Panc1 (cell line): ENCODE data around the gene IL37. TPM values are rescaled to one million over a fixed set of nuclear protein-coding genes. Genes with fewer than 3 reads are reported as not detected.

Experiments used
- ATAC-seq: fragments of 200-7000 bp; cut with Tn5 transposase; 2 replicates; pipeline ENCODE4 v1.9.1; 2020; ENCODE audit warnings: mild to moderate bottlenecking, moderate library complexity
- BruUV-seq: library from RNA; stranded (reverse); fragments of 400-500 nt; replicated peaks from 2 replicates; lab custom pipeline; 2021; lab: Mats Ljungman, UMichigan
- CTCF ChIA-PET: fragments of 300-600 bp; sonication (Branson Sonifier 250); formaldehyde crosslinking; loops from one replicate; lab custom pipeline; 2022; ENCODE audit warnings: antibody characterized with exemption; lab: Charles Lee
- POLR2A ChIA-PET: fragments of 300-600 bp; sonication (Branson Sonifier 250); formaldehyde crosslinking; loops from one replicate; lab custom pipeline; 2022; ENCODE audit warnings: antibody characterized with exemption; lab: Charles Lee
- DNase-seq: peaks from one replicate; pipeline ENCODE4 v3.0.0-alpha.2; 2010; ENCODE audit warnings: low read depth, low spot score
- H3K27ac ChIP-seq: 2 replicates; pipeline ENCODE4 v1.5.1; 2011; ENCODE audit warnings: mild to moderate bottlenecking, low read length, inconsistent platforms
- H3K27me3 ChIP-seq: fragments of 200-500 bp; sonication (Bioruptor generic); 2 replicates; pipeline ENCODE4 v1.6.0; 2014; ENCODE audit warnings: low read length, inconsistent platforms; ENCODE audit not compliant: control insufficient read depth, insufficient read depth
- H3K36me3 ChIP-seq: fragments of 200-500 bp; sonication (Bioruptor generic); 2 replicates; pipeline ENCODE4 v1.5.1; 2014; ENCODE audit warnings: inconsistent platforms, mild to moderate bottlenecking, low read length, moderate library complexity; ENCODE audit not compliant: control insufficient read depth, insufficient read depth
- H3K4me1 ChIP-seq: 2 replicates; pipeline ENCODE4 v1.5.1; 2011; ENCODE audit warnings: inconsistent platforms, mild to moderate bottlenecking, low read length, moderate library complexity; ENCODE audit not compliant: control insufficient read depth, insufficient read depth
- H3K4me3 ChIP-seq, 2 experiments: 2 replicates each; pipeline ENCODE4 v1.5.1; 2011 to 2012; ENCODE audit warnings: low read depth in 2 of 2, low read length in 2 of 2, mild to moderate bottlenecking in 2 of 2, inconsistent platforms in 1 of 2, moderate library complexity in 1 of 2
- H3K9me3 ChIP-seq: fragments of 200-500 bp; sonication (Bioruptor generic); 2 replicates; pipeline ENCODE4 v1.5.1; 2014; ENCODE audit warnings: low read depth, mild to moderate bottlenecking, inconsistent platforms, low read length, moderate library complexity; ENCODE audit not compliant: control insufficient read depth, insufficient read depth
- CTCF ChIP-seq: fragments of 450-650 bp; IDR thresholded peaks from 2 replicates; pipeline ENCODE4 v1.5.1; 2017; ENCODE audit warnings: mild to moderate bottlenecking
- POLR2AphosphoS5 ChIP-seq: IDR thresholded peaks from 2 replicates; pipeline ENCODE4 v1.6.1; 2012; ENCODE audit warnings: mild to moderate bottlenecking, low read depth, low read length, moderate library complexity
- REST ChIP-seq, 2 experiments: IDR thresholded peaks; 2 replicates each; pipeline ENCODE4 v1.6.1; 2011 to 2012; ENCODE audit warnings: low read depth in 2 of 2, control low read depth in 1 of 2, low read length in 1 of 2, mild to moderate bottlenecking in 1 of 2, moderate library complexity in 1 of 2; ENCODE audit not compliant: insufficient read depth in 1 of 2
- SIN3A ChIP-seq: IDR thresholded peaks from 2 replicates; pipeline ENCODE4 v1.6.1; 2012; ENCODE audit warnings: low read depth, mild to moderate bottlenecking, low read length, moderate library complexity, borderline replicate concordance; ENCODE audit not compliant: insufficient read depth
- TCF7L2 ChIP-seq: IDR thresholded peaks from 2 replicates; pipeline ENCODE4 v1.6.1; 2011; ENCODE audit warnings: mild to moderate bottlenecking, low read depth, low read length, inconsistent platforms
- in situ Hi-C: cut with HindIII; loops from 2 replicates; pipeline ENCODE4 v1.10.0; 2016; ENCODE audit warnings: low sequenced_read_pairs, low pct_unique_long_range_greater_than_20kb
- intact Hi-C: fragments of 100-400 bp; cut with micrococcal nuclease; formaldehyde crosslinking; loops from one replicate; pipeline ENCODE4 v1.10.0; 2022; ENCODE audit not compliant: unreplicated experiment
- total RNA-seq: library from RNA; stranded (reverse); gene quantifications from one replicate; pipeline ENCODE4 v1.2.1, GENCODE V29; 2021; ENCODE audit not compliant: unreplicated experiment

Gene IL37
- total RNA-seq, 1 experiment from 2014 or later = not detected

GRCh38 chr2:112962308-112963175, 51.6 kb downstream of the IL37 start:
- ATAC-seq (no peak), DNase-seq (no peak)
- CTCF ChIA-PET = no interaction called here
- in situ Hi-C loops (no loop called here), intact Hi-C loops (no loop called here)
- Histone ChIP-seq H3K36me3 (no peaks in the 10 kb centered on the region; the same call in 1 of the 2 replicates), H3K4me3 (no peak overlapping the region), H3K27me3 (peaks cover 14% of the 10 kb centered on the region), H3K9me3 (no peaks in the 10 kb centered on the region), H3K27ac (no peak overlapping the region), H3K4me1 (no peaks in the 10 kb centered on the region)
- POLR2A ChIA-PET = no interaction called here
- BruUV-seq = no TSS peak
- TF ChIP-seq REST (IDR thresholded peaks at IDR 0.05; ENCODE audit: insufficient read depth in 1 of 2, low read depth in 2 of 2, low read length in 1 of 2) = no peak
- no peak for TF ChIP-seq TCF7L2

- H3K27ac ChIP-seq = no peak overlapping the region
- BruUV-seq = no TSS peak
- POLR2A ChIA-PET = no interaction called here
- CTCF ChIA-PET = no interaction called here
- intact Hi-C loops (no loop called here), in situ Hi-C loops (no loop called here)
- no peak for DNase-seq
- H3K27me3 ChIP-seq = peaks cover 19% of the 10 kb centered on the region
- H3K4me1 ChIP-seq = no peaks in the 10 kb centered on the region
- no peak for ATAC-seq
- no peak overlapping the region for H3K4me3 ChIP-seq
- TF ChIP-seq POLR2AphosphoS5 (no peak), CTCF (no peak), REST (IDR thresholded peaks at IDR 0.05; ENCODE audit: insufficient read depth in 1 of 2, low read depth in 2 of 2, low read length in 1 of 2) (no peak), TCF7L2 (no peak), SIN3A (no peak)
- no peaks in the 10 kb centered on the region for H3K9me3 ChIP-seq
- no peaks in the 10 kb centered on the region; the same call in 1 of the 2 replicates for H3K36me3 ChIP-seq
Measured at GRCh38 chr2:112967023-112967422, 56.1 kb downstream of the IL37 start.

Other genes starting within 250 kb of the IL37 start
- not detected for gene NT5DC4, start 190.1 kb upstream of the IL37 start, total RNA-seq
- 27.0 TPM for gene CKAP2L, start 146.6 kb upstream of the IL37 start, total RNA-seq
- gene IL1A, start 126.7 kb upstream of the IL37 start, total RNA-seq = not detected
- not detected for gene IL1B, start 74.4 kb upstream of the IL37 start, total RNA-seq
- not detected for gene IL36G, start 66.8 kb downstream of the IL37 start, total RNA-seq
- gene IL36A, start 94.3 kb downstream of the IL37 start, total RNA-seq = not detected
- gene IL36B, start 141.7 kb downstream of the IL37 start, total RNA-seq = not detected
- not detected for gene IL36RN, start 148.0 kb downstream of the IL37 start, total RNA-seq
- not detected for gene IL1F10, start 156.8 kb downstream of the IL37 start, total RNA-seq
- gene IL1RN, start 216.4 kb downstream of the IL37 start, total RNA-seq = not detected